GM12864 (cell line): ENCODE results near the gene SLC6A13.
A peak's percentile ranks its signal among the peaks of the same experiment; 100 is the strongest.
"Not testable (repeated sequence)": the region's sequence is repeated elsewhere in the genome, so short reads cannot be mapped to it uniquely, and the experiment has no call there.

Experiments used
- DNase-seq: peaks from one replicate; pipeline ENCODE4 v3.0.0-alpha.2; 2011; ENCODE audit warnings: low read depth
- H3K4me3 ChIP-seq: 2 replicates; pipeline ENCODE4 v1.5.1; 2011; ENCODE audit warnings: mild to moderate bottlenecking, low read depth, low read length, control low read depth
- TF ChIP-seq, protein P1 (sequence below): IDR thresholded peaks from 2 replicates; pipeline ENCODE4 v1.5.1; 2011; ENCODE audit warnings: low read depth, mild to moderate bottlenecking, moderate library complexity, low read length, control low read depth, inconsistent platforms; ENCODE audit errors: missing control alignments

Gene SLC6A13

DNA sequence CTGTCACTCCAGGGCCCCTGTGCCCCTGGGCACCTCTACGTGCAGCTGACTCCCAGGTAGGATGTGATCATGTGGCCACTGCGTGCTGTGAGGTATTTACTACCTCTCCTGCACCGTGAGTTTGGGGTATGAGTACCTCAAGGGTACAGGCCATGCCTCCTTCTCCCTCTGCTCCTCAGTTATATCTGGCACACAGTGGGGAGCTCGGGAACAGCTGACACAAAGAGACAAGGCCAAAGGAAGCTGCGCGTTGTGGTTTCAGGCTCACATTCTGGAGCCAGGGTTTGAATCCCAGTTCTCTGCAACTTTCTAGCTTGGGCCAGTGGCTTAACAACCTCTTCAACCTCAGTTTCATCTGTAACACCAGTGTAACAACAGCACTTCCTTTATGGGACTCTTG, 40.9 kb downstream of the SLC6A13 start:
- no peak overlapping the region for H3K4me3 ChIP-seq
- TF ChIP-seq, protein P1, sequence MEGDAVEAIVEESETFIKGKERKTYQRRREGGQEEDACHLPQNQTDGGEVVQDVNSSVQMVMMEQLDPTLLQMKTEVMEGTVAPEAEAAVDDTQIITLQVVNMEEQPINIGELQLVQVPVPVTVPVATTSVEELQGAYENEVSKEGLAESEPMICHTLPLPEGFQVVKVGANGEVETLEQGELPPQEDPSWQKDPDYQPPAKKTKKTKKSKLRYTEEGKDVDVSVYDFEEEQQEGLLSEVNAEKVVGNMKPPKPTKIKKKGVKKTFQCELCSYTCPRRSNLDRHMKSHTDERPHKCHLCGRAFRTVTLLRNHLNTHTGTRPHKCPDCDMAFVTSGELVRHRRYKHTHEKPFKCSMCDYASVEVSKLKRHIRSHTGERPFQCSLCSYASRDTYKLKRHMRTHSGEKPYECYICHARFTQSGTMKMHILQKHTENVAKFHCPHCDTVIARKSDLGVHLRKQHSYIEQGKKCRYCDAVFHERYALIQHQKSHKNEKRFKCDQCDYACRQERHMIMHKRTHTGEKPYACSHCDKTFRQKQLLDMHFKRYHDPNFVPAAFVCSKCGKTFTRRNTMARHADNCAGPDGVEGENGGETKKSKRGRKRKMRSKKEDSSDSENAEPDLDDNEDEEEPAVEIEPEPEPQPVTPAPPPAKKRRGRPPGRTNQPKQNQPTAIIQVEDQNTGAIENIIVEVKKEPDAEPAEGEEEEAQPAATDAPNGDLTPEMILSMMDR: no peak
- DNase-seq: no peak

DNA sequence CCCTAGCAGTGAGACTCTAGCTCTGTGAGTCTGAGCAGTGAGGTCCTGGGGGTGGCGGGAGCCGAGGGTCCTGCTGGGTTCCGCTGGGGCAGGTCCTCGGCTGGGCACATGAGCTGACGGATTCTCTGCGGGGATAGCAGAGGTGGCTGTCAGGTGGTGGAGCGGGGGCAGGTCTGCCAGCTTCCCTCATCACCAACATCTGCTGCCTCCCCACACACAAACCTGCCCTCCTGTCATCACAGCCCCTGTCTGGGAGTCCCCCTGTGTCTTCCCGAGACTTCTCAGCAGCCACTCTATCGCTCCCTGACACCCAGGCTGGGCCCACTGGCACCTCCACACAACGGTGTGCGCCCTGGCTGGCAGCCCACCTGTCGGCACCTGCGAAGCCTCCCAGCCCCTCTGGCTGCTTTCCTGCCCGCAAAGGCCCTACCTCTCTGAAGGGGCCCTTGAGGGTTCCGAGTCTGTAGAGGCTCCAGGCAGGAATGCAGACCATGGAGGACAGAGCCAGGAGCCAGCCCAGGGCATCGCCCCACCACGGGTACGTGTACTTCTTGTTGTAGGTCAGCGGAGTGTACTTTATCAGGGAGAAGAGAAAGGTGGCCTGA, 41.6 kb downstream of the SLC6A13 start:
- TF ChIP-seq, protein P1: no peak

DNA sequence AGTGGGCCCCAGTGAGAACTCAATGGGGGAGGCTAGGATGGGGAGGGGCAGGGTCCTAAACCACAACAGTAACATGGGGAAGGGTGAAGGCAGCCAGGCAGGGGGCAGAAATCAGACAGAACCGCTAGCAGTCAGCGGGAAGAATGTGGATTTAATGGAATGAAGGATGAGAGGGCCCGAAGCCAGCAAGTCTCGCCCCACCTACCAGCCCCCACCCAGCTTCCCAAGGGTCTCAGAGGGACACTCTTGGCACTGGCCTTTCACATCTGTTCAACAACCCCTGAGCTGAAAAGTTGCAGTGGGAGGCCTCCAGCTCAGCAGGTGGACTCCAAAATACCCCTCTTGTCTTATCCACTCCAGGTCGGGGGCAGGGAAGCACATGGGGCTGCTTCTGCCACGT, 42.1 kb downstream of the SLC6A13 start:
- no peak overlapping the region for H3K4me3 ChIP-seq
- TF ChIP-seq, protein P1: no peak
- DNase-seq: no peak

More for the DNA sequence above, 41.6 kb downstream of the SLC6A13 start:
- no peak overlapping the region for H3K4me3 ChIP-seq
- no peak for DNase-seq

DNA sequence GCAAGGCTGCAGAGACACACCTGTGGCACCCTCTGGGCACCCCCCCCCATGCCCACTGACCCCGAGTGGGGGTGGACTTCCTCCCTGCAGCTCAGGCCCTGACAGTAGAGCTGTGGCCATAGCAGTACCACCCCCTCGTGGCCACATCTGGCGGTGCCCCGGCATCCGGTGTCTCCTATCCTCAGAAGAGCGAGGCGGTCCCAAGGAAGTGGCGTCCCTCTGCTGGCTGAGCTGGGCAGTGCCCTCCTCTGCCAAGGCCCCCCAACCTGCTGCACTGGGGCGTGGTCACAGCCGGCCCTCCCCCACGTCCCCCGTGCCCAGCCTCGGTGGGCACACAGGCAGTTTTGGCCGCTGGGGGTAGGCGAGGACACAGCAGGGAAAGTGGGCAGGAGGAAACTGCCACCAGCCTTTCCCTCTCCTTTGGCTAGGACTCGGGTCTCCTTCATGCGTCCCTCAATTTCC, 42.7 kb downstream of the SLC6A13 start:
- TF ChIP-seq, protein P1: peak; percentile 84
- no peak overlapping the region for H3K4me3 ChIP-seq
- peak; percentile 18 for DNase-seq

DNA sequence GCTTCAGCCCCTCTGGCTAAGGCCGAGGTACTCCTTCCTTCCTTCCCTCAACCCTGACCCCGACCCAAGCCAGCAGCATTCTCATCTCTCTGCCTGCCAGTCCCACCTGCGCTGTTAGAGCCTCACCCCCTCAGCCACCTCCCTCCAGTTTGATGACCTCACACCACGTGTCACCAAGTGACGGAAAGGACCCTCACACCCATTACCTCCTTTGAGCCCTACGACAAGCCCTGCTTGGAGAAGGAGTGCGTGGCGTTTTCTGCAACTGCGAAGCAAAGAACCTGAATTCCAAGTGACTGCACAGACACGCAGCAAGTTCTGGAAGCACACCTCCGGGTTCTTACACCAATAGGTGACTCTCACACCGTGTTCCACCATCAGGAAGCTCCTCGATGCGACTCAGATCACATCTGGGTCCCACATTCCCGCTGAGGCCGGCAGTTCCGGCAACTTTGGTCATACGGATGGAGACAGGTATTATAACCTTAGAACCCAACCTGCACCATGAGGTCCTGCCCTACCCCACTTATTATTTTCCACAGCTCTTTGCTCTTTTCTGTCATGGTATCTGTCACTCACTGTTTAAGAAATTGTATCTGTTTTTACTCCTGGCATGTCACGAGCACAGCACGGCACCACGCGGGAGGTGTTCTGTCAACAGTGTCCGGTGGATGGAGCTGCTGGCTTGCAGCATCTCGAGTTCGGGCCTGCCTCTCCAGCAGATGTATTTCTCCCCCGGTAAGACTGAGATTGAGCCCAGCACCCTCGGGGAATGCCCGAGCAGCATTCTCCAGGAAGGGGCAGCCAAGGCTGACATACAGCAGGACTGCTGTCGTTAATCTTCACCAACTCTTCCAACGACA, 43.7 kb downstream of the SLC6A13 start:
- H3K4me3 ChIP-seq: no peak overlapping the region
- TF ChIP-seq, protein P1: no peak
- DNase-seq: no peak

DNA sequence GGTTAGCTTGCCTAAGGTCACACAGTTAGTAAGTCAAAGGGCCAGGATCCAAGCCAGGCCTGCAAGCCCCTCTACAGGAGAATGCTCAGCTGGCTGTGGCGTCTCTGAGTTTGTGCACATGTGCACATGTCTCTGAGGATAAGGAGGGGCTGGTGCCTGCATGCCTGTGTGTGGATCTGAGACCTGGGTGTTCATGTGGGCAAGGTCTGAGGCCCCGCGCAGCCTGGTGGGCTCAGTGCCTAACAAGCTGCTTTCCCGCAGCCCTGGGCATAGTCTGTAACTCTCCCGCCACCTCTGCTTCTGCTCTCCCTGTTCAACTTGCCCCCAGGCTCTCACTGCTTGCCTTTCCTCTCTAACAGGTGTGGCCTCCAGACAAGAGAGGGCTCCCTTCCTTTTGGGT, 44.4 kb downstream of the SLC6A13 start:
- no peak for DNase-seq
- no peak overlapping the region for H3K4me3 ChIP-seq
- TF ChIP-seq, protein P1: no peak

DNA sequence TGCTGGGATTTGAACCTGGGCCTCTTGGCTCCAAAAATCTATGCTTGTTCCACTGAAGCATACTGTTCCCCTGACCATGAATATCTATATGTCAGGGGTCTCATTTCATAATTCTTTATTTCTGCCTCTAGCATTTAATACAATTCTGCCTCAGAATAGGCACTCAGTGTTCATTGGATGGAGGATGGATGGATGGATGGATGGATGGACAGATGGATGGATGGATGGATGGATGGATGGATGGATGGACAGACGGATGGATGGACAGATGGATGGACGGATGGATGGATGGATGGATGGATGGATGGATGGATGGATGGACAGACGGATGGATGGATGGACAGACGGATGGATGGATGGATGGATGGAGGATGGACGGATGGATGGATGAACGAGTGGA, 45.6 kb downstream of the SLC6A13 start:
- not testable (repeated sequence) for H3K4me3 ChIP-seq, DNase-seq
